CD4-positive, alpha-beta T cell (primary cell): ENCODE results near the gene NME7. TPM values are rescaled to one million over a fixed set of nuclear protein-coding genes. Genes with fewer than 3 reads are reported as not detected.

Experiments used
- ATAC-seq: fragments of 200-7000 bp; cut with Tn5 transposase; one replicate; pipeline ENCODE4 v1.10.0; 2022; ENCODE audit warnings: mild to moderate bottlenecking; ENCODE audit not compliant: poor library complexity
- CTCF ChIA-PET: fragments of 350-600 bp; sonication (Branson Sonifier 250); formaldehyde crosslinking; loops from one replicate; lab custom pipeline; 2021; ENCODE audit warnings: antibody characterized with exemption, inconsistent platforms; lab: Charles Lee
- POLR2A ChIA-PET: fragments of 350-600 bp; sonication (Branson Sonifier 250); formaldehyde crosslinking; loops from one replicate; lab custom pipeline; 2021; ENCODE audit warnings: antibody characterized with exemption, inconsistent platforms; lab: Charles Lee
- DNase-seq, 14 experiments: peaks; one replicate each; pipeline ENCODE4 v3.0.0-alpha.2; 2013 to 2020; ENCODE audit warnings: mixed read lengths in 2 of 14
- H3K27ac ChIP-seq, 2 donors: one replicate each; pipeline versions ENCODE4 v1.5.1 to v1.7.0; 2013; ENCODE audit warnings: low read length in 2 of 2, low read depth in 1 of 2, mild to moderate bottlenecking in 1 of 2
- H3K27me3 ChIP-seq, 2 experiments: 1 replicate in 1 of 2; 2 replicates in 1 of 2; pipeline versions ENCODE4 v1.6.1 to v1.7.0; 2013; ENCODE audit warnings: low read length in 2 of 2, control low read depth in 1 of 2, mild to moderate bottlenecking in 1 of 2, moderate library complexity in 1 of 2; ENCODE audit not compliant: insufficient read depth in 2 of 2, control insufficient read depth in 1 of 2
- H3K36me3 ChIP-seq: one replicate; pipeline ENCODE4 v1.6.1; 2013; ENCODE audit warnings: low read length, control low read depth; ENCODE audit not compliant: insufficient read depth
- H3K4me1 ChIP-seq: one replicate; pipeline ENCODE4 v1.6.1; 2013; ENCODE audit warnings: low read length, control low read depth; ENCODE audit not compliant: insufficient read depth
- H3K4me3 ChIP-seq: one replicate; pipeline ENCODE4 v1.5.1; 2013; ENCODE audit warnings: mild to moderate bottlenecking, low read length, moderate library complexity
- H3K9me3 ChIP-seq, 2 experiments: 1 replicate in 1 of 2; 2 replicates in 1 of 2; pipeline versions ENCODE4 v1.6.1 to v1.7.0; 2013; ENCODE audit warnings: low read length in 2 of 2, mild to moderate bottlenecking in 2 of 2, control low read depth in 1 of 2, moderate library complexity in 1 of 2; ENCODE audit not compliant: control insufficient read depth in 1 of 2, insufficient read depth in 1 of 2
- H3K27ac Mint-ChIP-seq: one replicate; pipeline ENCODE4 v1.8.0; 2020; ENCODE audit warnings: mixed read lengths
- H3K27me3 Mint-ChIP-seq: one replicate; pipeline ENCODE4 v1.8.0; 2021; ENCODE audit warnings: mixed read lengths
- H3K36me3 Mint-ChIP-seq: one replicate; pipeline ENCODE4 v1.8.0; 2021; ENCODE audit warnings: low read depth, mixed read lengths
- H3K4me1 Mint-ChIP-seq: one replicate; pipeline ENCODE4 v1.8.0; 2021; ENCODE audit warnings: low read depth, mixed read lengths
- H3K4me3 Mint-ChIP-seq: one replicate; pipeline ENCODE4 v1.8.0; 2020; ENCODE audit warnings: mild to moderate bottlenecking, mixed read lengths
- H3K9me3 Mint-ChIP-seq: one replicate; pipeline ENCODE4 v1.8.0; 2020; ENCODE audit warnings: mixed read lengths
- CTCF ChIP-seq: fragments of 200-600 bp; IDR thresholded peaks from one replicate; pipeline ENCODE4 v1.8.0; 2022; ENCODE audit warnings: antibody characterized with exemption, mild to moderate bottlenecking
- intact Hi-C, 2 experiments: fragments of 100-400 bp; cut with DNase I in 1 of 2; cut with micrococcal nuclease in 1 of 2; formaldehyde crosslinking; loops; one replicate each; pipeline versions ENCODE4 v1.15.1 to v1.9.0; 2023 to 2025; cut with DNase I, micrococcal nuclease
- total RNA-seq, 174 experiments: library from RNA in 2 of 174; stranded (reverse) in 2 of 174; gene quantifications; one replicate each; pipeline ENCODE4 v1.2.3 and lab custom pipeline; 2021 to 2026

Gene NME7
- total RNA-seq, 2 experiments from 2014 or later, result 7.2 to 8.3 TPM

- ChIA-PET POLR2A (no interaction called here), CTCF (no interaction called here)
- ATAC-seq (no peak), DNase-seq (no peak)
- Histone ChIP-seq H3K9me3 (no peaks in the 10 kb centered on the region), H3K27me3 (no peaks in the 10 kb centered on the region), H3K27ac (no peak overlapping the region), H3K4me3 (no peak overlapping the region), H3K36me3 (no peaks in the 10 kb centered on the region), H3K4me1 (no peaks in the 10 kb centered on the region)
- intact Hi-C loops, result no loop called here
- Mint-ChIP-seq H3K27ac (no peak overlapping the region), H3K27me3 (no peaks in the 10 kb centered on the region), H3K4me3 (no peak overlapping the region), H3K9me3 (no peaks in the 10 kb centered on the region), H3K36me3 (peaks cover 11% of the 10 kb centered on the region), H3K4me1 (no peaks in the 10 kb centered on the region)
- no peak for TF ChIP-seq CTCF
Observed at GRCh38 chr1:169235568-169235967, 132.0 kb downstream of the NME7 start.

GRCh38 chr1:169234780-169235179, 132.8 kb downstream of the NME7 start:
- Mint-ChIP-seq H3K27me3 (no peaks in the 10 kb centered on the region), H3K27ac (no peak overlapping the region), H3K4me3 (no peak overlapping the region), H3K9me3 (no peaks in the 10 kb centered on the region), H3K36me3 (peaks cover 11% of the 10 kb centered on the region), H3K4me1 (no peaks in the 10 kb centered on the region)
- H3K4me1 ChIP-seq, result no peaks in the 10 kb centered on the region
- no peak for ATAC-seq
- no peaks in the 10 kb centered on the region for H3K36me3 ChIP-seq
- no peak overlapping the region for H3K4me3 ChIP-seq
- intact Hi-C loops, result no loop called here
- POLR2A ChIA-PET, result no interaction called here
- CTCF ChIA-PET, result no interaction called here
- TF ChIP-seq CTCF, result no peak
- H3K27ac ChIP-seq, result no peak overlapping the region
- no peak for DNase-seq
- H3K27me3 ChIP-seq, result no peaks in the 10 kb centered on the region
- H3K9me3 ChIP-seq, result no peaks in the 10 kb centered on the region

GRCh38 chr1:169217636-169218035, 150.0 kb downstream of the NME7 start:
- ChIA-PET CTCF (no interaction called here), POLR2A (no interaction called here)
- Mint-ChIP-seq H3K4me1 (no peaks in the 10 kb centered on the region), H3K27ac (no peak overlapping the region), H3K36me3 (peaks cover 8% of the 10 kb centered on the region), H3K9me3 (no peaks in the 10 kb centered on the region), H3K27me3 (no peaks in the 10 kb centered on the region), H3K4me3 (no peak overlapping the region)
- Histone ChIP-seq H3K4me1 (no peaks in the 10 kb centered on the region), H3K27me3 (no peaks in the 10 kb centered on the region), H3K9me3 (peaks cover 0 to 4% of the 10 kb centered on the region in 2 experiments), H3K36me3 (no peaks in the 10 kb centered on the region), H3K27ac (no peak overlapping the region), H3K4me3 (no peak overlapping the region)
- ATAC-seq (no peak), DNase-seq (peak in 1 of 14 experiments; percentile 28)
- TF ChIP-seq CTCF, result no peak
- intact Hi-C loops, result no loop called here
